ENCODE measurements around the gene ZNF554.
A peak's percentile ranks its signal among the peaks of the same experiment; 100 is the strongest.

ZNF554 gene

GRCh38 chr19:2819540-2820111, at the start of gene ZNF554:
Gene ZNF554, plus strand, starts transcription at chr19:2819868. Its CDS starts 204 bp downstream, at chr19:2820072.
- peak; percentile 94 for DNase-seq

- no peak for DNase-seq
Measured at GRCh38 chr19:2770055-2771013, 49.3 kb upstream of the ZNF554 start.

- DNase-seq, result no peak
Measured at GRCh38 chr19:2771786-2772674, 47.6 kb upstream of the ZNF554 start.

- no peak for DNase-seq
Measured at GRCh38 chr19:2774083-2774679, 45.5 kb upstream of the ZNF554 start.

- DNase-seq, result no peak
Measured at GRCh38 chr19:2774953-2775555, 44.6 kb upstream of the ZNF554 start.

GRCh38 chr19:2775556-2776430, 43.9 kb upstream of the ZNF554 start:
- DNase-seq, result peak; percentile 59

GRCh38 chr19:2777952-2778683, 41.5 kb upstream of the ZNF554 start:
- no peak for DNase-seq

- DNase-seq, result no peak
Measured at GRCh38 chr19:2779121-2779740, 40.4 kb upstream of the ZNF554 start.

- DNase-seq, result no peak
Measured at GRCh38 chr19:2780284-2780683, 39.4 kb upstream of the ZNF554 start.

- DNase-seq, result no peak
Measured at GRCh38 chr19:2782329-2782935, 37.2 kb upstream of the ZNF554 start.

GRCh38 chr19:2782936-2783780, 36.5 kb upstream of the ZNF554 start, which contains the start of gene SGTA:
Gene SGTA, minus strand, starts transcription at chr19:2783273. Its CDS starts 14,205 bp downstream, at chr19:2769068.
- peak; percentile 97 for DNase-seq

- DNase-seq, result no peak
Measured at GRCh38 chr19:2783781-2784145, 35.9 kb upstream of the ZNF554 start.

- peak; percentile 97 for DNase-seq
Measured at GRCh38 chr19:2785244-2785997, 34.2 kb upstream of the ZNF554 start, which contains the start of gene THOP1. Gene THOP1, plus strand, starts transcription at chr19:2785503. Its CDS starts 160 bp downstream, at chr19:2785663.

GRCh38 chr19:2787115-2787514, 32.6 kb upstream of the ZNF554 start:
- no peak for DNase-seq

- DNase-seq, result no peak
Measured at GRCh38 chr19:2788237-2788636, 31.4 kb upstream of the ZNF554 start.

- no peak for DNase-seq
Measured at GRCh38 chr19:2790194-2790556, 29.5 kb upstream of the ZNF554 start.

- DNase-seq, result no peak
Measured at GRCh38 chr19:2790557-2791271, 29.0 kb upstream of the ZNF554 start.
